HepG2 (cell line): ENCODE measurements around the gene ETV5. TPM values are rescaled to one million over a fixed set of nuclear protein-coding genes. Genes with fewer than 3 reads are reported as not detected.

ENCODE experiments used
- ARID5B ChIP-seq: IDR thresholded peaks from 2 replicates; pipeline ENCODE4 v1.4.0; 2020; ENCODE audit warnings: mild to moderate bottlenecking, missing genetic modification reagents
- BHLHE40 ChIP-seq: IDR thresholded peaks from 2 replicates; pipeline ENCODE4 v1.6.1; 2011; ENCODE audit warnings: low read length, improper control_type of control experiment
- CBX2 ChIP-seq, 2 experiments: fragments of 200-600 bp in 1 of 2; sonication (generic); formaldehyde crosslinking in 1 of 2; IDR thresholded peaks; 2 replicates each; pipeline versions ENCODE4 v1.7.0 to v1.8.1; 2018 to 2022; ENCODE audit warnings: low read depth in 2 of 2, low read length in 1 of 2, mild to moderate bottlenecking in 1 of 2, missing genetic modification reagents in 1 of 2
- DRAP1 ChIP-seq: IDR thresholded peaks from 2 replicates; pipeline ENCODE4 v1.6.1; 2016; ENCODE audit warnings: missing genetic modification reagents, missing compliant biosample characterization
- FOSL1 ChIP-seq: sonication (generic); formaldehyde crosslinking; IDR thresholded peaks from 2 replicates; pipeline ENCODE4 v1.9.0; 2021; ENCODE audit warnings: missing genetic modification reagents, borderline replicate concordance
- FOXP1 ChIP-seq, 2 experiments: fragments of 450-650 bp in 1 of 2; IDR thresholded peaks; 2 replicates each; pipeline ENCODE4 v1.6.1; 2017 to 2018; ENCODE audit warnings: antibody characterized with exemption in 1 of 2
- GZF1 ChIP-seq: sonication (generic); formaldehyde crosslinking; IDR thresholded peaks from 2 replicates; pipeline ENCODE4 v1.5.1; 2020; ENCODE audit warnings: mild to moderate bottlenecking, missing genetic modification reagents
- HOXD1 ChIP-seq: sonication (generic); formaldehyde crosslinking; IDR thresholded peaks from 2 replicates; pipeline ENCODE4 v1.5.0; 2020; ENCODE audit warnings: missing genetic modification reagents
- SMAD9 ChIP-seq: sonication (generic); formaldehyde crosslinking; IDR thresholded peaks from 2 replicates; pipeline ENCODE4 v1.5.1; 2020; ENCODE audit warnings: mild to moderate bottlenecking, missing genetic modification reagents
- SMYD3 ChIP-seq: sonication (generic); formaldehyde crosslinking; IDR thresholded peaks from 2 replicates; pipeline ENCODE4 v1.8.1; 2023; ENCODE audit warnings: mild to moderate bottlenecking, missing genetic modification reagents
- SNRNP70 ChIP-seq: fragments of 200-400 bp; formaldehyde crosslinking; IDR thresholded peaks from 2 replicates; pipeline ENCODE4 v1.6.1; 2017; ENCODE audit warnings: mild to moderate bottlenecking, low read depth, low read length, moderate library complexity
- THAP11 ChIP-seq: IDR thresholded peaks from 2 replicates; pipeline ENCODE4 v1.6.1; 2016; ENCODE audit warnings: missing biosample characterization, missing genetic modification reagents
- ZBTB7B ChIP-seq: sonication (generic); formaldehyde crosslinking; IDR thresholded peaks from 2 replicates; pipeline ENCODE4 v1.4.0; 2020; ENCODE audit warnings: missing genetic modification reagents
- ZMYM3 ChIP-seq: sonication (generic); formaldehyde crosslinking; IDR thresholded peaks from 2 replicates; pipeline ENCODE4 v1.5.1; 2020; ENCODE audit warnings: mild to moderate bottlenecking, missing genetic modification reagents
- ZNF24 ChIP-seq: fragments of 450-650 bp; IDR thresholded peaks from 2 replicates; pipeline ENCODE4 v1.6.1; 2017; ENCODE audit warnings: antibody characterized with exemption, mild to moderate bottlenecking
- ZNF260 ChIP-seq: sonication (generic); formaldehyde crosslinking; IDR thresholded peaks from 2 replicates; pipeline ENCODE4 v1.4.0; 2020; ENCODE audit warnings: missing genetic modification reagents, low read depth, mild to moderate bottlenecking, borderline replicate concordance
- ZNF326 ChIP-seq: sonication (generic); formaldehyde crosslinking; IDR thresholded peaks from 2 replicates; pipeline ENCODE4 v1.4.0; 2020; ENCODE audit warnings: missing genetic modification reagents, borderline replicate concordance
- ZNF598 ChIP-seq: sonication (generic); formaldehyde crosslinking; IDR thresholded peaks from 2 replicates; pipeline ENCODE4 v1.5.1; 2020; ENCODE audit warnings: mild to moderate bottlenecking, missing genetic modification reagents, borderline replicate concordance
- ZNF724P ChIP-seq: sonication (generic); formaldehyde crosslinking; IDR thresholded peaks from 2 replicates; pipeline ENCODE4 v1.8.0; 2022; ENCODE audit warnings: missing genetic modification reagents, borderline replicate concordance
- ZNF737 ChIP-seq: sonication (generic); formaldehyde crosslinking; IDR thresholded peaks from 2 replicates; pipeline ENCODE4 v1.5.0; 2020; ENCODE audit warnings: missing genetic modification reagents, mild to moderate bottlenecking, borderline replicate concordance
- ZNF746 ChIP-seq: sonication (generic); formaldehyde crosslinking; IDR thresholded peaks from 2 replicates; pipeline ENCODE4 v1.8.0; 2022; ENCODE audit warnings: mild to moderate bottlenecking, missing genetic modification reagents
- polyA plus RNA-seq, 8 experiments: library from polyadenylated mRNA; depleted of rRNA in 3 of 8; stranded (reverse) in 7 of 8; unstranded in 1 of 8; fragments of >200 nt; fragmentation: Illumina TruSeq in 4 of 8; extraction: Trizol in 4 of 8; gene quantifications; 2 replicates each; pipeline versions ENCODE4 v1.2.1 to v1.2.3, GENCODE V29; 2011 to 2016; ENCODE audit warnings: low read depth in 4 of 8, missing spikeins in 1 of 8, mixed read lengths in 1 of 8; ENCODE audit not compliant: insufficient read depth in 1 of 8
- total RNA-seq, 5 experiments: library from RNA; depleted of rRNA; stranded (reverse); fragments of >200 nt; fragmentation: Illumina TruSeq; extraction: Trizol; gene quantifications; 2 replicates each; pipeline ENCODE4 v1.2.3, GENCODE V29; 2016; ENCODE audit warnings: low read depth in 1 of 5
- TF ChIP-seq, protein P1 (sequence below): sonication (generic); formaldehyde crosslinking; IDR thresholded peaks from 2 replicates; pipeline ENCODE4 v1.5.0; 2020; ENCODE audit warnings: mild to moderate bottlenecking, low read depth, missing genetic modification reagents, borderline replicate concordance
- TF ChIP-seq, protein P2 (sequence below): sonication (generic); formaldehyde crosslinking; IDR thresholded peaks from 2 replicates; pipeline ENCODE4 v1.4.0; 2020; ENCODE audit warnings: mild to moderate bottlenecking, missing genetic modification reagents

ETV5 gene
- total and polyA plus RNA-seq, 2 of the 13 experiments (the other 11 are each of a cell fraction or from before 2014, with no cell fraction given) = 52.9 to 57.2 TPM

- TF ChIP-seq ARID5B (CRISPR knock-in tag) (no peak), SNRNP70 (no peak), ZNF260 (no peak), HOXD1 (CRISPR knock-in tag) (peak; percentile 36; the same call in 1 of the 2 replicates), BHLHE40 (peak; percentile 35; the same call in 1 of the 2 replicates), SMYD3 (CRISPR knock-in tag) (no peak), SMAD9 (CRISPR knock-in tag) (0 out of 2 replicates have a peak, but pooled peaks have one; percentile 35), DRAP1 (CRISPR knock-in tag) (peak; percentile 94), ZNF746 (CRISPR knock-in tag) (no peak; the same call in 1 of the 2 replicates), ZNF326 (no peak), ZNF598 (CRISPR knock-in tag) (no peak), THAP11 (peak; percentile 62; the same call in 1 of the 2 replicates), ZNF24 (no peak), ZNF724P (no peak), FOXP1 (IDR thresholded peaks at IDR 0.05) (0 out of 2 replicates have a peak, but pooled peaks have one; percentile 32), FOXP1 (CRISPR knock-in tag; IDR thresholded peaks at IDR 0.05) (no peak), ZBTB7B (CRISPR knock-in tag) (no peak), CBX2 (IDR thresholded peaks at IDR 0.05; ENCODE audit: low read depth, low read length) (no peak), CBX2 (CRISPR knock-in tag; IDR thresholded peaks at IDR 0.05; ENCODE audit: low read depth) (no peak), FOSL1 (CRISPR knock-in tag) (no peak), GZF1 (CRISPR knock-in tag) (no peak), ZMYM3 (no peak), ZNF737 (CRISPR knock-in tag) (no peak; the same call in 1 of the 2 replicates)
- TF ChIP-seq, protein P1, sequence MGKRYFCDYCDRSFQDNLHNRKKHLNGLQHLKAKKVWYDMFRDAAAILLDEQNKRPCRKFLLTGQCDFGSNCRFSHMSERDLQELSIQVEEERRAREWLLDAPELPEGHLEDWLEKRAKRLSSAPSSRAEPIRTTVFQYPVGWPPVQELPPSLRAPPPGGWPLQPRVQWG = no peak
- TF ChIP-seq, protein P2, sequence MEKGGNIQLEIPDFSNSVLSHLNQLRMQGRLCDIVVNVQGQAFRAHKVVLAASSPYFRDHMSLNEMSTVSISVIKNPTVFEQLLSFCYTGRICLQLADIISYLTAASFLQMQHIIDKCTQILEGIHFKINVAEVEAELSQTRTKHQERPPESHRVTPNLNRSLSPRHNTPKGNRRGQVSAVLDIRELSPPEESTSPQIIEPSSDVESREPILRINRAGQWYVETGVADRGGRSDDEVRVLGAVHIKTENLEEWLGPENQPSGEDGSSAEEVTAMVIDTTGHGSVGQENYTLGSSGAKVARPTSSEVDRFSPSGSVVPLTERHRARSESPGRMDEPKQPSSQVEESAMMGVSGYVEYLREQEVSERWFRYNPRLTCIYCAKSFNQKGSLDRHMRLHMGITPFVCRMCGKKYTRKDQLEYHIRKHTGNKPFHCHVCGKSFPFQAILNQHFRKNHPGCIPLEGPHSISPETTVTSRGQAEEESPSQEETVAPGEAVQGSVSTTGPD (CRISPR knock-in tag) = no peak
These were observed at the start of gene ETV5 (continued) for GRCh38 chr3:186108941-186109865.
